CD4-positive, alpha-beta T cell treated with Interleukin-4 for 1 hour (primary cell): ENCODE results near the gene TMEM190.

ENCODE experiments used
- DNase-seq, 2 donors: peaks; one replicate each; pipeline ENCODE4 v3.0.0-alpha.2; 2020 to 2022

The TMEM190 gene

GRCh38 chr19:55352549-55353145 is 24.0 kb upstream of the TMEM190 start:
- no peak for DNase-seq

DNA sequence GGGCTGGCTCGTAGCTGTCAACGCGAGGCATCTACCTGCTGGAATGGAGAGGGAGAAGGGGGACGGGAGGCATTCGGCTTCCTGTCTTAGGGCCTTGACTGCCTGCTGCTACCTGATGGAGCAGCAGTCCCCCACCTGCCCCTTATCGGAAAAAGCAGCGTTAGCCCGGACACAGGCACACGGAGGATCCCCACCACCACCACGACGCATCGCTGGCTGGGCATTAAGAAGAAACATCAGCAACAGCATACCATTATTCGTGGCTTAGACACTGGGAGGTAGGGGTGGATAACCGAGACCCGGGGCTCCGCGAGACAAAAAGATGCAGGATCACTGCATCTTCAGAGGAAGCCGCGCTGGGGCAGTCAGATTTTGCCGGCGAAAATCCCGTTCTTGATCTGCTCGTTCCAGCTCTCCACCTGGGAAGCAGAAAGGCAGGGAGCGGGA is 23.2 kb upstream of the TMEM190 start:
- DNase-seq: no peak

DNA sequence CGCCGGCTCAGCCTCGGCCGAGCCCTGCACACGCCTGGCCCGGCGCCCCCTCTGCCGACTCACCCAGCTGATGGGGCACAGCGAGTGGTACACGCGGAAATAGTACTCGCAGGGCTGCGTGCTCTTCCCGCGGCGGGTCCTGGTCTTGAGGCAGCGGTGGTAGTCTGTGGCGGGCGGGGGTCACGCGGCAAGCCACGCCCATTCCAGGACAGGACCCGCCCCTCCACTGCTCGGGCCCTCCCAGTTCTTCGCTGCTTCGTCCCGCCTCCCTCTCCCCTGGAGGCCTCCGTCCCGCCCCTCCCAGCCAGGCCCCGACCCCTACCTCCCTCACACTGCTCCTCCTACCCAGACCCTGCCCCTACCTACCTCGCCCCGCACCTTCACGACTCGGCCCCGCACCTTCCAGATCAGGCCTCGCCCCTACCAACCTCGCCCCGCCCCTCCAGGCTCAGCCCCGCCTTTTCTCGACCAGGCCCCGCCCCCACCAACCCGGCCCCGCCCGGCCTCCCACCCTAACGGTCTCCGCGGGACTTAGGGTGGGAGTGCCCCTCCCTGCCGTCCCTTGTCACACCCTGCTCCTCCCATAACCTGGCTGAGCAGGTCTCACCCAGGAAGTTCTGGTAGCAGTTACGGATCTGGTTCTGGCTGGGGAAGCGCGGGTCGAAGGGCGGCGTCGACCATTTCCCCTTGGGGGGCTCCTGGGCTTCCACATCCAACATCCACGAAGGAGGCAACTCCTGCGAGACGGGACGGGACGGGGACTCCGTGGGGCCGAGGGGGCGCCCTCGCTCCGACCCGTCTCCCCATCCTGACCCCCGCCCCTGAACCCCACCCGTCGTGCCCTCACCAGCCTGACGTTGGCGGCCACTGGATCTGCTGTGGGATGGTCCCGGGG is 22.6 kb upstream of the TMEM190 start:
- peak; percentile 76 to 80 for DNase-seq

DNA sequence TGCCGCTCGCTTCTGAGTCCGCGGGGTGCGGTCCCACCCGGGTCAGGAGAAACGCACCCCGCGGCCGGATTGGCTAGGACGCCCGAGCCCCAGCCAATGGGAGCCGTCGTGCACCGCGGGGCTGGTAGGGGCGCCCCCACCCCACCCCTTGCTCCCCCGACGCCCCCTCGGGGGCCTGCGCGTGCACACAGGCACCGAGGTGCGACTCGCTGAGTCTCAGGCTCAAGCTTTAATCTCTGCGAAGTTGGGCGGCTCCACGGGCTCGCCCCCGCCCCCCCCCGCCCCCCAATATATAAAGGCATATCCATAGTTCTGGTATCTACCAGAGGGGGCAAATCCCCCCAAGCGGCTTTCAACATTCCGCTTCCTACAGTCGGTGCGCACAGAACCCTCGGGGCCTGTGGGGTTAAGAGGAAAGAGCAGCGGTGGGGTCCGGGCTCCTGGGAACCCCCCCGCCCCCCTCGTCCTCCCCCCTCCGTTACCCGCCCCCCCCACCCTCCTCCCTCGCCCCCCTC is 21.9 kb upstream of the TMEM190 start, which contains the start of gene COX6B2:
COX6B2 (minus strand) TSS at position 22 of the 515 bp plus-strand sequence. CDS start 198 bp downstream, outside the sequence.
- DNase-seq: no peak

DNA sequence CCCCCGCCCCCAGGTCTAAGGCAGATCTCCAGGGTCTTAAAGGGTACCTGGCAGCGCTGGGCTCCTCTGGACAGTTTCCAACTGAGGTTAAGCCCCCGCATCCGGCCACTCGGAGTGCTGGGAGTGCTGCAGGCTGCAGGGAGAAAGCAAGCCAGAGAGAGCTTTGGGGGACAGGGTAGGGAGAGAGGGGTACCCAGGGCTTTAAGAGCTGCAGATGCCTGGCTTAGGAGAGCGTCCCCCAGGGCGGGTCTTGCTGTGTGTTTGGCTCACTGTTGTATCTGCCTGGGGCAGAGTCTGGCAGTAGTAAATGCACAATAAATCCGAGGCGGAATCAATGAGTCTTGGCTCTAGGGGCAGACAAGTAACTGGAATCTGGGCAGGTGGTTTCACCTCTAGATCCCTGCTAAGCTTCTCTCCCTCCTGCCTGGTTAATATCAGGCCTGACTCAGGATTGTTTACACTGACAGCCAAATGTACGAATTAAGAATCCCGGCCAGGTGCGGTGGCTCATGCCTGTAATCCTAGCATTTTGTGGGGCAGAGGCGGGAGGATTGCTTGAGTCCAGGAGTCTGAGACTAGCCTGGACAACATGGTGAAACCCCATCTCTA is 21.3 kb upstream of the TMEM190 start:
- DNase-seq: no peak

- no peak for DNase-seq
Observed at GRCh38 chr19:55358493-55358892, 18.1 kb upstream of the TMEM190 start.

DNA sequence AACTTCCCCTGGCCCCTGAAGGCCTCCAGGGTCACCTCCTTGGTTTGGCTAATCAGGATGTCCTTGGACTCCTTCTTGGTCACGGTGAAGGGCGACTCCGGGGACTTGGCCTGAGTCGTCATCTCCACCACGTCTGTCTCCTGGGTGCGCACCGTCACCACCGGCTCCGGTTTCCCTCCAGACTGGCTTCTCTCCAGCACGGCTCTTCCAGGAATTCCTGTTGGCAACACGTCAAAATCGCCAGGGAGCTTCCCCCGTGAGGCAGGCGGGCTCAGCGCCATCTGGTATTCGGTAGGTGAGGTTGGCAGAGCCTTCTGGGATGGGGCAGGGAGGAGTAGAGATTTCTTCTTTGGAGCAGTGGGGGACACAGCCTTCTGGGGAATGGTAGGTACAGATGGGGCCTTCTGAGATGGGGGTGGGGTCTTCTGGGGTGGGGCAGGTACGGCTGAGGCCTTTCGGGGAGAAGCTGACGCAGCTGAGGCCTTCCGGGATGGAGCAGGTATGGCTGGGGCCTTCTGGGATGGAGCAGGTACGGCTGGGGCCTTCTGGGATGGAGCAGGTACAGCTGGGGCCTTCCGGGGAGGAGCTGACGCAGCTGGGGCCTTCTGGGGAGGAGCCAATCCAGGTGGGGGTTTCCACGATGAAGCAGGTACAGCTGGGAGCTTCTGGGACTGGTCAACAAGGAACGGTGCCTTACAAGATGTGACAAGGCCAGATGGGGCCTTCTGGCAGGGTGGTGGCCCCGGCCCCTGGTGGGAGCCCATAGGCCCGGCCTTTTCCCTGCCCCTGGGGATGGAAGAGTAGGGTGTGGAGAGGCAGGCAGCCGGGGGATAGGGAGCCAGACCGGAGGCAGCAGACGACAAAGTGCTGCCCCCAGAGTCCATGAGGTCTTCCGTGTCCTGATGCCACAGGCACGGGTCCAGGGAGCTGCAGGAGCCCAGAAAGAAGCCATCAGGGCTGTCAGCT is 17.4 kb upstream of the TMEM190 start:
- DNase-seq: no peak

GRCh38 chr19:55360902-55361301 is 15.7 kb upstream of the TMEM190 start:
- no peak for DNase-seq

DNA sequence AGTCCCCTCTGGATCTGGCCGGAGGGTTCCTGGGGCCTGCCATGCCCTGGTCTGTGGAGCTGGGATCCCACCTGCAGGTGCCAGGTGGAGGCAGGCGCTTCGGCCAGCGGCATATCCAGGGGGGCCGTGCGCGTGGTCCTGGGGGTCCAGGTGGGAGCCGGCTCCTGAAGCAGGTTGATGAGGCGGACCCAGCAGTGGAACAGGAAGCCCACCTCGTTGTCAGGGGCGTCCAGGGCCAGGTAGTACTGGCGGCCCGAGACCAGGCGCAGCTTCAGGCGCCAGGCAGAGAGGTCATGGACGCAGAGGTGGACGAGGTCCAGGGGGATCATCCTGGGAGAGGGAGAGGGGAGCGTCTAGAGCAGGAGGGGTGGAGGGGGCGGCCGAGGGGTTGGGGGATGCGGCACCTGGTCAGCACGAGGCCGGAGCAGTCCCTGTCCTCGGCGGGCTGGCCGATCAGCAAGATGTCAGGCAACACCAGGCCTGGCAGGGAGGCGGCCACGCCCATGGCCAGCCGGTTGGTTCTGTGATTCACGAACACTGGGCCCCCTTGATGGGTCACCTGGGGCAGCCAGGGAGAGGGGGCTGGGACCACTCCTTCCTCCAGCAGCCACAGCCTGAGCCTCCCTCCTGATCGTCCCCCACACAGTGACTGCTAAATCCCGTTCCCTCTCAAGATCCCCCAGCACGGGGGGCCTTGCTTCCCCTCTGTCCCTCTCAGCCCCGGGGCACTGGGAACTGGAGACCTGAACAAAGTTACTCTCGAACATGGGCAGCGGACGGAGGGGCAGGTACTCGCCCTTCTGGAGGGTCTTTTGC is 14.2 kb upstream of the TMEM190 start:
- DNase-seq: no peak

DNA sequence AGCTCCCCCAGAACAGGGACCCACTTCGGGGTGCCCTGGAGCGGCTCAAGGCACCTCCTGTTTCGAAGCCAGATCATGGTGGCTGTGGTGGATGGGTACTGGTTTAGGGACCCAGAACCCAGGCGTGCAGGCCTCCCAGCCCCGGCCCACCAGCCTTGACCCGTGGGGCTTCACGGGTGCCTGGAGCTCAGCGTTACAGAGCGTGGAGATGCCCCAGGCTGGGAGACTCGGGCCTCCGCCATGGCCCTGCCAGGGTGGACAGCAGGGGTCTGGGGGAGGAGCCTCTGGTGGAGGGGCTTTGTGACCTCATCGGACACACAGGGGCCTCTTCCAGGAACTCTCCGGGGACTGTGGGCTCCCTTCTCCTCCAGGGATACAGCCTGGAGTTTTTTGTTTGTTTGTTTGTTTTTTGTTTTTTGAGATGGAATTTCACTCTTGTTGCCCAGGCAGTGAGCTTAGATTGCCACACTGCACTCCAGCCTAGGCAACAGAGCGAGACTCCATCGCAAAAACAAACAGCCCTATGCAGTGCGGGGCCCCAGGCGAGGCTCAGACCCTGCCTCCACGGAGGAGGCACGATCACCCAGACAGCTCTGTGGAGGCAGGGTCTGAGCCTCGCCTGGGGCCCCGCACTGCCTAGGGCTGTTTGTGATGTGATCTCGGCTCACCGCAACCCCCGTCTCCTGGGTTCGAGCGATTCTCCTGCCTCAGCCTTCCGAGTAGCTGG is 13.5 kb upstream of the TMEM190 start, which contains the start of gene GARIN5B:
GARIN5B (minus strand) TSS at position 271 of the 727 bp plus-strand sequence; CDS start at position 77, 194 bp downstream.
- no peak for DNase-seq

GRCh38 chr19:55365245-55365644 is 11.4 kb upstream of the TMEM190 start:
- DNase-seq: no peak

DNA sequence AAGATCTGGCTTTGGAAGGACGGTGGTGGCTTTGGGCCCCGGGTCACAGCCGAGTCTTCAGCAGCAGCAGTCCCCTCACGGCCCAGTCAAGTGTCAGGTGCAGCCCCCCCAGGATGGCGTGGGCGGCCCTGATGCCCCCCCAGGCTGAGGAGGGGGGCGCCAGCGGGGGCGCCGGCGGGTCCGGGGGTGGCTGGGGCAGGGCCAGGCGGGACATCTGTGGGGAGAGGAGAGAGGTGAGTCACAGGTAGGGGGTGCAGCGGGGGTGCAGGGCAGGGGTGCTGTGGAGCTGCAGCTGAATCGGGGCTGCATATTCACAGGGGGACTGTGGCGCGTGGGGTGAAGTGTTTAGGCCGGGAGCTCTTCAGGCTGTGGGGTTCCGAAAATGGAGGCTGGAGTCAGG is 10.7 kb upstream of the TMEM190 start:
- no peak for DNase-seq

DNA sequence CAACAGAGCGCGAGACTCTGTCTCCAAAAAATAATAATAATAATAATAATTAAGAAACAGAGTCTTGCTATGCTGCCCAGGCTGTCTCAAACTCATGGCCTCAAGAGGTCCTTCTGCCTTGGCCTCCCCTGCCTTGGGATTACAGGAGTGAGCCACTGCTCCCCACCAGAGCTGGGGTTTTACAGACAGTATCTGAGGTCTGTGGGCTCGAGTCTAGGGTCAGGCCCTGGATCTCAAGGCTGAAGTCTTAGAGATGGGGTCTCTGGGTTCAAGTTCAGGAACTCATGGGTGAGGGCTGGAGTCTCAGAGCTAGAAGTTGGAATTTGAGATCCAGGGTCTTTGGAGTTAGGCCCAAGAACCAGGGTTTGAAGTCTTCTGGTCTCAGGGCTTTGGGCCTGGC is 9.8 kb upstream of the TMEM190 start:
- no peak for DNase-seq

GRCh38 chr19:55368106-55368505 is 8.5 kb upstream of the TMEM190 start:
- no peak for DNase-seq

GRCh38 chr19:55368701-55369563 is 7.7 kb upstream of the TMEM190 start:
- no peak for DNase-seq

GRCh38 chr19:55369653-55370304 is 6.8 kb upstream of the TMEM190 start:
- peak in 1 of 2 donors; percentile 17 for DNase-seq

DNA sequence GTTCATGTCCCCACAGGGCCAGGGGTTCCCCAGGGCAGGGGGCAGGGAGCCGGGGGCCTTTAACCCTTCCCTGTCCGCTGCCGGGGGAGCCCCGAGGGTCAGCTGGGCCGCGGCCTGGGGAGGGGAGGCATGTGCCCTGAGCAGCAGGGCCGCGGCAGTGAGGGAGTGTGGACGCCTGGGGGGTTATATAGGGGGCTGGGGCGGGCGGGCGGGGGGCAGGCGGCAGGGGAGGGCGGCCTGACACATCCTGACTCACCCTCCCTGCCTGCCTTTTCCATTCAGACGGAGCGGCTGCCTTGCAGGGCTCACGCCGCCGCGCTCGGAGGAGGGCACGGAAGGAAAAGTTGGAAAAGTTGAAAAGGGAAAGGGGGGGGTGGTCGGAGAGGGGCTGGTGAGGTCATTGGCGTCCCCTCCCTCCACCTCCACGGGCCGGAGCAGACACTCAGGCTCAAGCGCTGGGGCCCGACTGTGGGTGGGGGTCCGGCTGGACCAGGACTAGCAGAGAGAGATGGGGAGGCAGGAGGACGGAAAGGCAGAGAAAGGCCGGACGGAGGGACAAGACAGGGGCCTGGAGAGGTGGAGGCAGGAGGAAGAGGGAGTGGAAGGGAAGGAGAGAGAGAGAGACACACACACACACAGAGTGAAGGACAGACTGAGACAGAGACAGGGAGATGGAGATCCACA is 6.2 kb upstream of the TMEM190 start, which contains the start of gene IL11:
IL11 (minus strand) TSS at position 159 of the 684 bp plus-strand sequence; CDS start at position 6, 153 bp downstream.
- DNase-seq: no peak
